CD4-positive, alpha-beta T cell treated with Interleukin-1 beta for 1 hour (primary cell): ENCODE results near the gene IGFL3.
"Not testable (repeated sequence)": the region's sequence is repeated elsewhere in the genome, so short reads cannot be mapped to it uniquely, and the experiment has no call there.

Experiments
- DNase-seq, 2 donors: peaks; one replicate each; pipeline ENCODE4 v3.0.0-alpha.2; 2020 to 2022

Gene IGFL3

GRCh38 chr19:46118136-46118535 lies 6.4 kb downstream of the IGFL3 start:
- DNase-seq = no peak

- DNase-seq = no peak
Observed at GRCh38 chr19:46116121-46116520, 8.4 kb downstream of the IGFL3 start.

- no peak for DNase-seq
Observed at GRCh38 chr19:46115396-46116106, 8.9 kb downstream of the IGFL3 start.

GRCh38 chr19:46113726-46114125 lies 10.8 kb downstream of the IGFL3 start:
- DNase-seq = no peak

- no peak for DNase-seq
Observed at GRCh38 chr19:46112527-46112926, 12.0 kb downstream of the IGFL3 start.

GRCh38 chr19:46111376-46111775 lies 13.1 kb downstream of the IGFL3 start:
- DNase-seq = no peak

GRCh38 chr19:46109876-46110275 lies 14.6 kb downstream of the IGFL3 start:
- DNase-seq = no peak

GRCh38 chr19:46107371-46107770 lies 17.1 kb downstream of the IGFL3 start:
- DNase-seq = no peak

- not testable (repeated sequence) for DNase-seq
Observed at GRCh38 chr19:46102333-46102732, 22.2 kb downstream of the IGFL3 start.

- DNase-seq = no peak
Observed at GRCh38 chr19:46101293-46101692, 23.2 kb downstream of the IGFL3 start.

- DNase-seq = no peak
Observed at GRCh38 chr19:46100344-46100743, 24.1 kb downstream of the IGFL3 start.

- DNase-seq = no peak
Observed at GRCh38 chr19:46090444-46090843, 34.0 kb downstream of the IGFL3 start.

GRCh38 chr19:46089432-46089831 lies 35.1 kb downstream of the IGFL3 start:
- DNase-seq = no peak

GRCh38 chr19:46088101-46088500 lies 36.4 kb downstream of the IGFL3 start:
- DNase-seq = no peak

GRCh38 chr19:46085888-46086287 lies 38.6 kb downstream of the IGFL3 start:
- DNase-seq = no peak

- DNase-seq = no peak
Observed at GRCh38 chr19:46082728-46083050, 41.8 kb downstream of the IGFL3 start.

- DNase-seq = peak in 1 of 2 donors; percentile 10
Observed at GRCh38 chr19:46081928-46082727, 42.4 kb downstream of the IGFL3 start.

GRCh38 chr19:46080561-46080960 lies 43.9 kb downstream of the IGFL3 start:
- no peak for DNase-seq

GRCh38 chr19:46079576-46079975 lies 44.9 kb downstream of the IGFL3 start:
- no peak for DNase-seq

- not testable (repeated sequence) for DNase-seq
Observed at GRCh38 chr19:46078573-46079332, 45.7 kb downstream of the IGFL3 start.

GRCh38 chr19:46077815-46078167 lies 46.7 kb downstream of the IGFL3 start:
- no peak for DNase-seq

- DNase-seq = peak in 1 of 2 donors; percentile 6
Observed at GRCh38 chr19:46076951-46077814, 47.3 kb downstream of the IGFL3 start.
